Fibroblast of lung (primary cell): ENCODE results near the gene STPG1. TPM values are rescaled to one million over a fixed set of nuclear protein-coding genes. Genes with fewer than 3 reads are reported as not detected.

Experiments
- DNase-seq, 2 donors: peaks; one replicate each; pipeline versions ENCODE4 v3.0.0 to v3.0.0-alpha.2; 2010; ENCODE audit warnings: low read depth in 2 of 2
- H2AFZ ChIP-seq: 2 replicates; pipeline ENCODE4 v1.5.1; 2012; ENCODE audit warnings: low read length, control low read depth, inconsistent platforms
- H3K27ac ChIP-seq: 2 replicates; pipeline ENCODE4 v1.5.1; 2011; ENCODE audit warnings: low read length, control low read depth; ENCODE audit not compliant: insufficient read depth
- H3K27me3 ChIP-seq: 2 replicates; pipeline ENCODE4 v1.5.1; 2011; ENCODE audit warnings: mild to moderate bottlenecking, low read length; ENCODE audit not compliant: control insufficient read depth, insufficient read depth
- H3K36me3 ChIP-seq: 2 replicates; pipeline ENCODE4 v1.5.1; 2011; ENCODE audit warnings: low read length; ENCODE audit not compliant: control insufficient read depth, insufficient read depth
- H3K4me1 ChIP-seq: 2 replicates; pipeline ENCODE4 v1.5.1; 2011; ENCODE audit warnings: low read length; ENCODE audit not compliant: control insufficient read depth, insufficient read depth; ENCODE audit errors: extremely low read depth
- H3K4me2 ChIP-seq: 2 replicates; pipeline ENCODE4 v1.5.1; 2011; ENCODE audit warnings: low read length, control low read depth; ENCODE audit not compliant: insufficient read depth; ENCODE audit errors: extremely low read depth
- H3K4me3 ChIP-seq, 4 experiments: fragments of 200-600 bp in 1 of 4; sonication (generic) in 1 of 4; replicated peaks in 1 of 4; 2 replicates each; pipeline ENCODE4 v1.5.1; 2011 to 2016; ENCODE audit warnings: low read length in 4 of 4, low read depth in 3 of 4, mild to moderate bottlenecking in 3 of 4, control low read depth in 2 of 4, inconsistent platforms in 1 of 4, mixed read lengths in 1 of 4; ENCODE audit not compliant: insufficient read depth in 1 of 4; ENCODE audit errors: control extremely low read depth in 1 of 4
- H3K79me2 ChIP-seq: 2 replicates; pipeline ENCODE4 v1.5.1; 2012; ENCODE audit warnings: mild to moderate bottlenecking, low read length, inconsistent platforms; ENCODE audit not compliant: control insufficient read depth, insufficient read depth
- H3K9ac ChIP-seq: 2 replicates; pipeline ENCODE4 v1.5.1; 2011; ENCODE audit warnings: mild to moderate bottlenecking, low read length, control low read depth; ENCODE audit not compliant: insufficient read depth
- H3K9me3 ChIP-seq: 2 replicates; pipeline ENCODE4 v1.5.1; 2012; ENCODE audit warnings: low read depth, low read length; ENCODE audit not compliant: control insufficient read depth, insufficient read depth
- H4K20me1 ChIP-seq: 2 replicates; pipeline ENCODE4 v1.5.1; 2011; ENCODE audit warnings: low read length; ENCODE audit not compliant: control insufficient read depth, insufficient read depth; ENCODE audit errors: extremely low read depth
- EZH2 ChIP-seq: IDR thresholded peaks from 2 replicates; pipeline ENCODE4 v1.5.1; 2012; ENCODE audit warnings: low read length, control low read depth, mild to moderate bottlenecking; ENCODE audit errors: missing control alignments
- polyA plus RNA-seq, 2 donors: library from polyadenylated mRNA; depleted of rRNA in 1 of 2; stranded (reverse) in 1 of 2; unstranded in 1 of 2; fragments of >200 nt; gene quantifications; 2 replicates each; pipeline ENCODE4 v1.2.1, GENCODE V29; 2011 to 2012; ENCODE audit warnings: missing spikeins in 1 of 2
- total RNA-seq: library from RNA; depleted of rRNA; stranded (reverse); fragments of >200 nt; gene quantifications from 2 replicates; pipeline ENCODE4 v1.2.1, GENCODE V29; 2014
- TF ChIP-seq, protein P1 (sequence below), 2 donors: IDR thresholded peaks in 1 of 2; conservative IDR thresholded peaks in 1 of 2; 1 replicate in 1 of 2; 2 replicates in 1 of 2; pipeline ENCODE4 v1.5.1; 2011 to 2012; ENCODE audit warnings: low read length in 2 of 2, control low read depth in 1 of 2, inconsistent platforms in 1 of 2, low read depth in 1 of 2, mild to moderate bottlenecking in 1 of 2

Gene STPG1
- total and polyA plus RNA-seq, 2 donors (not counting 1 experiment from before 2014, with no cell fraction given): 7.9 to 8.5 TPM

DNA sequence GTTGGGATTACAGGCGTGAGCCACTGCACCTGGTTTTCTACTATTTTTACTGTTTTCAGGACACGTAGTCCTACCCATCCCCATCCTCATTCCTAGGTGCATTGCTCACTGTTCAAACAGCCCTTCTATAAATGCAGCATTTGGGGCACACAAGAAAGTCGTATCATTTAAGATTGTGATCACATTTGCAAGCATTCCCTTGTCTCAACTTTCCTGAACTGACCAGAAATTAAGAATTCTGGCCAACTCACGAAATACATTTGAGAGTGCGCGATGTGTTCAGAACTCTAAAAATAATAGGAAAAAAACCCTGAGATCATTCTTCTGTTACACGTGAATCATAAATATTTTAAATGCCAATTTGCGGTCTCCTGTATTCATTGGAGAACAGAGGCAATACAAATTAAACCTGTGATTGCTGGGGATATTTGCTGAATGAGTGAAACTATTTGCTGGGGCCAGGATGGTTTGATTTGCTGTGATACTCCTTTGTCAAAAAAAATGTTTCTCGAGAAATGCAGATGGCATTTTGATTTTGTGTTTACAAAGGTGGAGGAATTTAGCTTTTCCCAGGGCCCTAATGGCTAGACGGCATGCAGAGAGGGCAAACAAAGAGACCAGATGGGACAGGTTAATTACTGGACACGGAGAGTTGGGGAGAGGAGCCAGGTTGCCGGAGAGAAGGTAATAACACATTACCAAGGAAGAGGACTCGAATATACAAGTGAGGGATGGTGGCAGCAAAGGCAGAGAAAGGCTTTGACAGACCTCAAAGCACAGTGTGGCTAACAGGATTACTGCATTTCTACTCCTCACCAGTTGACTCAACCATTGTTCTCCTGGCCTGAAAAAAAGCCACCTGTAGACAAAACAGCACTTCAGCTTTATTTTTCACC, 38.4 kb downstream of the STPG1 start:
- Histone ChIP-seq H3K27ac (no peak overlapping the region), H3K4me2 (no peak overlapping the region), H3K4me3 (no peak overlapping the region), H3K9ac (no peak overlapping the region), H3K79me2 (no peaks in the 10 kb centered on the region), H2AFZ (no peak overlapping the region), H4K20me1 (no peaks in the 10 kb centered on the region), H3K27me3 (no peaks in the 10 kb centered on the region), H3K4me1 (no peaks in the 10 kb centered on the region), H3K9me3 (no peaks in the 10 kb centered on the region), H3K36me3 (no peaks in the 10 kb centered on the region)
- DNase-seq: peak in 1 of 2 donors; percentile 85
- TF ChIP-seq, protein P1, sequence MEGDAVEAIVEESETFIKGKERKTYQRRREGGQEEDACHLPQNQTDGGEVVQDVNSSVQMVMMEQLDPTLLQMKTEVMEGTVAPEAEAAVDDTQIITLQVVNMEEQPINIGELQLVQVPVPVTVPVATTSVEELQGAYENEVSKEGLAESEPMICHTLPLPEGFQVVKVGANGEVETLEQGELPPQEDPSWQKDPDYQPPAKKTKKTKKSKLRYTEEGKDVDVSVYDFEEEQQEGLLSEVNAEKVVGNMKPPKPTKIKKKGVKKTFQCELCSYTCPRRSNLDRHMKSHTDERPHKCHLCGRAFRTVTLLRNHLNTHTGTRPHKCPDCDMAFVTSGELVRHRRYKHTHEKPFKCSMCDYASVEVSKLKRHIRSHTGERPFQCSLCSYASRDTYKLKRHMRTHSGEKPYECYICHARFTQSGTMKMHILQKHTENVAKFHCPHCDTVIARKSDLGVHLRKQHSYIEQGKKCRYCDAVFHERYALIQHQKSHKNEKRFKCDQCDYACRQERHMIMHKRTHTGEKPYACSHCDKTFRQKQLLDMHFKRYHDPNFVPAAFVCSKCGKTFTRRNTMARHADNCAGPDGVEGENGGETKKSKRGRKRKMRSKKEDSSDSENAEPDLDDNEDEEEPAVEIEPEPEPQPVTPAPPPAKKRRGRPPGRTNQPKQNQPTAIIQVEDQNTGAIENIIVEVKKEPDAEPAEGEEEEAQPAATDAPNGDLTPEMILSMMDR (conservative IDR thresholded peaks at IDR 0.05 in 1 of 2, IDR thresholded peaks at IDR 0.05 in 1 of 2; ENCODE audit: low read depth in 1 of 2, low read length in 2 of 2): no peak
- TF ChIP-seq EZH2: no peak

DNA sequence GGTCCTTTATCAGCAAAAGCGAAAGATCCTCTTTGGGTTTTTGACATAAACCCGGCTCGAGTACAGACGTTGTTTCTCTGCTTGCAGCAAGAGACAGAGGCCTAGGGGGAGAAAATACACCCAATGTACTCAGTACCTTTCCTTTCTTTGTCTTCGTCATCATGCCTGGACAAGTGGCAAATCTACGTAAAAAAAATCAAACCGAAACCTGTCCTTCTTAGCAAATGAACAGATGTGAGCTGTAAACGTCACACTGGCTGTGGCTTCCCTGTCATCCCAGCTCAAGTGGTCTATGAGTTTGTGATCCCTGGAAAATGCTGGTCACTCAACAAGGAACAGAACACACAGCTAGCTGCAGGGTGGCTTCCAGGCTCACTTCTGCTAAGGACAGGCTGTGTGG, 39.9 kb downstream of the STPG1 start:
- no peak overlapping the region for H2AFZ ChIP-seq
- no peak overlapping the region for H3K4me3 ChIP-seq
- TF ChIP-seq EZH2: no peak
- TF ChIP-seq, protein P1 (conservative IDR thresholded peaks at IDR 0.05 in 1 of 2, IDR thresholded peaks at IDR 0.05 in 1 of 2; ENCODE audit: low read depth in 1 of 2, low read length in 2 of 2): no peak
- no peaks in the 10 kb centered on the region for H3K79me2 ChIP-seq
- no peak overlapping the region for H3K4me2 ChIP-seq
- H3K4me1 ChIP-seq: no peaks in the 10 kb centered on the region
- no peaks in the 10 kb centered on the region for H4K20me1 ChIP-seq
- H3K27me3 ChIP-seq: no peaks in the 10 kb centered on the region
- DNase-seq: no peak
- H3K27ac ChIP-seq: no peak overlapping the region
- no peaks in the 10 kb centered on the region for H3K9me3 ChIP-seq
- no peak overlapping the region for H3K9ac ChIP-seq
- H3K36me3 ChIP-seq: no peaks in the 10 kb centered on the region

DNA sequence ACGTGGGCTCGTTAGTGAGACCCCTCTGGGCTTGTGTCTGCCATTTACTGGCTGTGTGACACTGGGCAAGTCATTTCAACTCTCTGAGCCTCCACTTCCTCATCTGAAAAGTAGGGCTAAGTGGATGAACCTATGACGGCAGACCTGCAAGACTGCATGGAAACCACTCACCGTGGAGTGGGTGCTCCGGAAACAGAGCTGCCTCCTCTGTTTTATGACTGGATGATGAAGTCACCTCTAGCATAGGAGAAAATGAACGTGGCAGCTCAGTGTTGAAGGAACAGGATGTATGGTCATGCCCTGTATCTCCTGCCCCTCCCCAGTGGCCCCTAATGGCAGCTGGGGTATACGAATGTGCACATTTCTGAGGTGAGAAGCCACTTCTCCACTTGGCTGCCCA, 40.5 kb downstream of the STPG1 start:
- H3K27me3 ChIP-seq: no peaks in the 10 kb centered on the region
- H3K4me2 ChIP-seq: no peak overlapping the region
- H3K4me1 ChIP-seq: no peaks in the 10 kb centered on the region
- no peaks in the 10 kb centered on the region for H3K79me2 ChIP-seq
- no peak overlapping the region for H3K4me3 ChIP-seq
- no peak overlapping the region for H3K9ac ChIP-seq
- H2AFZ ChIP-seq: no peak overlapping the region
- no peaks in the 10 kb centered on the region for H4K20me1 ChIP-seq
- TF ChIP-seq EZH2: no peak
- TF ChIP-seq, protein P1 (conservative IDR thresholded peaks at IDR 0.05 in 1 of 2, IDR thresholded peaks at IDR 0.05 in 1 of 2; ENCODE audit: low read depth in 1 of 2, low read length in 2 of 2): no peak
- no peak overlapping the region for H3K27ac ChIP-seq
- no peaks in the 10 kb centered on the region for H3K9me3 ChIP-seq
- H3K36me3 ChIP-seq: no peaks in the 10 kb centered on the region
- DNase-seq: no peak
